NOMO-1 treated with dmso at 0.1 percent for 144 hours (cell line): Measurements from ENCODE around the gene MCTP1.
"Not testable (repeated sequence)": the region's sequence is repeated elsewhere in the genome, so short reads cannot be mapped to it uniquely, and the experiment has no call there.

Experiments
- DNase-seq: peaks from one replicate; lab custom pipeline; 2025; ENCODE audit not compliant: unreplicated experiment; lab: John Stamatoyannopoulos, UW

Gene MCTP1

DNA sequence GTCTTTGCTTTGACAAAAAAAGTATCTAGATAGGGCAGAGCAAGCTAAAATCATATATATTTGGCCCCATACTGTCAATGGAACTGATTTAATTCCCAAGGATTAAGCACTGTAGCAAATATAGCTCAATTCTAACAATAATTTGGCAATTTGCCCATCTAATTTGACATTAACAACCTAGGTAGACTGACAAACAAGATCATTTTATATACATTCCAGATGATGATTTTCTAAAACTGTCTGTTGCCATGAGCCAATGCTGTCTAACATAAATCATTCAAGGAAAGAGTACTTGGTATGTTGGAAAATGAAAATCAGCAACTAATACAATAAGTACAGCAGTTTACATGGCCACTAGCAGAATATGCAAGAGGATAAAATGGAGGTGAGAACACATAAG lies 32.1 kb downstream of the MCTP1 start:
- DNase-seq, result no peak

DNA sequence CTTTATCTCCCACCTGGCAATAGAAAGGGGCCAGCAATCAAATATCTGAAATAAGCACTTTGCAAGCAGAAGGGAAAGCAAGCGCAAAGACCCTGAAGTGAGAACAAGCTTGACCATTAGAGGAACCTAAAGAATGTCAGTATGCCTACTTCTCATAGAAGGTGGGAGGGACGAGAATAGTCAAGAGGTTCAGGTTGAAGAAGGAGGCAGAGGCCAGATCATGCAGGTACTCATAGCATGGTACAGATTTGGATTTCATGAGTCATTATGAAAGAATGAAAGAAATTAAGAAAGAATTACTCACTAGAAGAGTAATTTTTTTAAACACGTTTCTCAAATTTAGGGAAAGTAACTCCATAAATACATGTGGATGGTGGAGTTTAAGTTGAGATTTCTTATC lies 33.7 kb downstream of the MCTP1 start:
- DNase-seq, result no peak

DNA sequence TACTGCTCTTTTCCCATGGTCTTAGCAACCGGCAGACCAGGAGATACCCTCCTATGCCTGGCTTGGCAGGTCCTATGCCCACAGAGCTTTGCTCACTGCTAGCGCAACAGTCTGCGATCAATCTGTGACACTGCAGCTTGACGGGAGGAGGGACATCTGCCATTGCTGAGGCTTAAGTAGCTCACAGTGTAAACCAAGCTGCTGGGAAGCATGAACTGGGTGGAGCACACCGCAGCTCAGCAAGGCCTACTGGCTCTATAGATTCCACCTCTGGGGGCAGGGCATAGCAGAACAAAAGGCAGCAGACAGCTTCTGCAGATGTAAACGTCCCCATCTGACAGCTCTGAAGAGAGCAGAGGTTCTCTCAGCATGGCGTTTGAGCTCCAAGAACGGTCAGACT lies 40.4 kb downstream of the MCTP1 start:
- no peak for DNase-seq

DNA sequence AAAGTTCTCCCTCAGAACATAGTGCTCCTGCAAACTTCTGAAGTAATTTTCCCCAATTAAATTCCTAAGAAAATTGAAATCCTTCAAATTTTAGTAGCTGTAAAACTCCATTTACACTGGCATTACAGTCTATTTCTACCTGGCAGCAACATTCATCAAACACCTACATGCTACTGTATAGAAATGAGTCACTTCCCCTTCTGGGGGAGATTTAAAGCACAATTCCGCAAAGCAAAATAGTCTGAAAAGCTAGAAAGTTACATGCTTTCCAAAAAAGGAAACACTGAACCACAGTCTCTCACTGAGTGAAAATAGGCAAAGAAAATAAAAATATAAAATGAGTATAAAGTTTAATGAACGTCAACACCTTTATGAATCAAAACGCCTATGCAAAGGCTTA lies 43.3 kb downstream of the MCTP1 start:
- DNase-seq, result peak; percentile 8

DNA sequence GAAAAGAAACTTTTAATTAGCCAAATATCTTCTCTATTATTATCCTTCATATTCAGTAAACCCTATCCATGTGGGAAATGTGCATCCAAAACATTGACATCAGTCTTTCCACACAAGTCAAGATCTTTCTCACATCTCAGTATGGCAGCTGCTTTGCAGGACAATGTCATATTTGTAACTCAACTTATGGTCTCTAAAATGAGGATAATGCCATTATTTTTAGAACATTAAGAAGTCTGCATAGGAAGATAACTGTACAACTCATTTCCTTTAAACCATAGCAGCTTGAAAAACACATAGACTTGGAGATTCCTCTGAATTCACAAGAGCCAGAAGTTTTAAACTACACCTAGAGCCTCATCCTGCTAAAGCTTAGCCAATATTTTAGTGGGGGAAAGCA lies 43.7 kb downstream of the MCTP1 start:
- no peak for DNase-seq

DNA sequence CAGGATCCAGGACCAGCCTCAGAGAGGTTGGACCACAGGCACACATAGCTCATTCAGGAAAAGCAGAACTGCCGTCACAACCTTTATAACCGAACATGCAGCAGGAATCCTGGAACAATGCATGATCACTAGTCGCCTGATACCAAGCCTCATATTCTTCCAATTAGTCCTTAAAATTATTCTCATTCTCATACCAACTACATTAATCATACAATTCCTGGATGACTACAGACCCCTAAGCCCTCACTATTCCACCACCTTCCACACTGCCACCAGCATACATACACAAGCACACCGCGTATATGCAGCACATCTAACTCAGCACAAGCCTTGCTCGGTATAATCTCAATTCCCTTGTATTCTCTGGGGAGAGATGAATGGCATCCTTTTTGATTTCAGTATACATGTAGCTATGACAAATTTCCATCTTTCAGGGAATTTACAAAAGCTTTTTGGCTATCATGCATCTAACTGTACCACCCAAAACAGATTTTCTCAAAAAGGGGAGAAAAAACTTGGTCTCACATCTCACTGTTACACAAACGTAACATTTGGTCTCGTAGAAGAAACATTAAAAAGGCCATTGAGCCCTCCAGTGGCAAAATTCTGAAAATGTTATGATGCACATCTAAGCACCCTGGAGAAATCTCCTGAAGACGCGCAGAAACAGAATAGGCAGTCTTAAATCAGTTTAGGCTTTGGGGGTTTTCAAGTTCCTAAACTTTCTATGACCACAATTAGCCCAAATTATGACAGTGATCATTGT lies 46.2 kb downstream of the MCTP1 start:
- no peak for DNase-seq

DNA sequence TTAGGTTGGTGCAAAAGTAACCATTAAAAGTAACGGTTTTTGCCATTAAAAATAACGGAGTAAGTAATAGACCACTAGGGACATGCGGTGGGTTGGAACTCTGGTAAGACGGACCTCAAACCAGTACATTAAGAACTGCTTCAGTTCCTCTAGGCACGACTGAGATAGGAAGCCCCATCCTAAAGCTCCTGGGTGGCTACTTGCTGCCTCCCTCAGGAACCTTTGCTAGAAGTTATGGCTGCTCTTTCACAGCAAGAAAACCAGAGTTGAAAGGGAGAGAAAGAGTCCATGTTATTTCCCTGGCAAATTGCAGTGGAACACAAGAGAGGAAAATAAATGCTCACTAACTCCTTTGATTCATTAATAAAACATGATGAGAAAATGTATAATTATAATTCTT lies 47.6 kb downstream of the MCTP1 start:
- no peak for DNase-seq

DNA sequence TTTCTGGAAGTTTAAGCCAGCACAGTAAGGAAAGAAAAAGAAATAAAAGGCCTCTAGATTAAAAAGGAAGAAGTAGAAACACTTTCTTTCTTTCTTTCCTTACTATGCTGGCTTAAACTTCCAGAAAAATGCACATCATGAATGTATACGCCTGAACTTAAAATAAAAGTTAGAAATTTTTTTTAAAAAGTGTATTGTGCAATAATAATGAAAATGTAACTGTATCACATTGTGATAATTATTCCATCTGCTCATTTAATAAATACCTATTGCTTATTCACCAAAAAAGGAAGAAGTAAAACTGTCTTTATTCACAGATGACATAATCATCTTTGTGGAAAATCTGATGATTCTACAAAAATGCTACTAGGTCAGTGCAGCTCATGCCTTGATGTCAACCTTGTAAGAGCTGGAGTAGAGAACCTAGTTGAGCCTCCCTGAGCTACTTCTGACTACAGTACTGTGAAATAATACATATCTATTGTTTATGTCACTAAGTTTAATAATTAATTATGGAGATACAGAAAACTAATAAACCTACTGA lies 49.4 kb downstream of the MCTP1 start:
- no peak for DNase-seq

DNA sequence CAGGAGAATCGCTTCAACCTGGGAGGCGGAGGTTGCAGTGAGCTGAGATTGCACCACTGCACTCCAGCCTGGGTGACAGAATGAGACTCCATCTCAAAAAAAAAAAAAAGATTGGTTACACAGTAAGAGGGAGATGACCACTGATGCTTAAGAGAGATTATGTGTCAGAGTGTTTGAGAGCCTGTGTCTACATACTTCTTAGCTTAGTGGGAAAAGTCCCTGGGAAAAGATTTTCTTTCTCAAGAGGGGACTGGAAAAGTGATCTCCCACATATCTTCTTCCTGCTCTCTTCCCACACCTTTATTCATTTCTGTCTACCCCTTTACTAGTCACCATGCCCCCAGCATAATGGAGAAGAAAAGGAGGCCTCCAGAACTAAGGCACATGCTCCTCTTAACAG lies 55.2 kb downstream of the MCTP1 start:
- no peak for DNase-seq

DNA sequence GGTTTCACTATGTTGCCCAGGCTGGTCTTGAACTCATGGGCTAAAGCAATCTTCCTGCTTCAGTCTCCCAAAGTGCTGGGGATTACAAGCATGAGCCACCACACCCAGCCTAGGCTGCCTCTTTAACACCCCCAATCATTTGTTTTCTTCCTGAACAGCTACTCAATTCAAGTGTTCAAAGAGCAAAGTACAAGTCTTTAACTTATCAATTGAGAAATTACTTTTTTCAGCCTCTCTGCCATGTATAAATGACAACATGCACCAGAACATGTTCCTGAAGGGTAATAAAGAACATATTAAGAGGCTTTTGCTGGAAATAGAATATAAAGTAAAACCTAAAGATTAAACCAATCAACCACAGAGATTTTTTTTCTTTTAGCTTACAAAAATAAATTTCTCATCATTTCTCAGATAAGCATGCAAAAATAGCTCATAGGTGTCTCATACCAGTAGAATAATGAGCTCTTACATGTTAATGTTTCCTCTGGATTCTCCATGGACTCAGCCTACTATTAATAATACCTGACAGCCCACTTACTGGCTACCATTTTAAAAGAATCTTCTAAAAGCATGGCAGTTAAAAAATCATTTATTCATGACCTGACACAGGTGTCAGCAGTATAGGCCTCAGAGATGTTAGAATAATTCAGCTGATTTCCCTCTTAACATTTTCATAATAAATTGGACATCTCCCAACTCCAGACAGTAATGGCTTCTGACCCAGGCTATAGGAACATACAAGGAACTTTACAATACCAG lies 60.0 kb downstream of the MCTP1 start:
- DNase-seq, result no peak

DNA sequence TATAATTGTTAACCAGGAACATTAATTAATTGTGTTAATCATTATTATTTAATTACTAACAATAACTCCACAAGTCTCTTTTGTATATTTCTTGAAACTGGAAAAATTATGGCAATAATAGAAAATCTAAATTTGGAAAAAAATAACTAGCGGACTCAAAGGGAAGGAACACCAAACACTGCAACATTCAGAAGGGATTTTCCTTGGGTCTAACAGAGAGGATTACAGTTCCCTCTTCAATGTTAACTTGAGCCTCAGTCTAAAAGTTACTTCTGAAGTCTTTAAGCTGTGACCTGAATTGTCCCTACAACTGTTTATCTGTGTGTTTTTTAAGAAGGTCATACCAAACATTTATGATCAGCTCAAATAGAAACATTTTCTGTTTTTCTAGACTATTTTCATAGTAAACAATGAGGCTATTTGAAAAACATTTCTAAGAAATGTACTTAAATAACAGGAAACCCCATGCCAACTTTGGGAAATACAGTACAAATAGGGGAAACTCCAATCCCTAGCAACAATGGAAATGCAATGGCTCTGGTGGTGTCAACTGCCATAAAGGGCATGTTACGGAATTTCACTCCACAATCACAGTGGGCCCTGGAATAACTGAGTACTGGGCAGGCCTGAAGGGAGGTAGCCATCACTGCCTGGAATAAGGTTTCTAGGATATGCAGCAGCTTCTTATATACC lies 61.2 kb downstream of the MCTP1 start:
- DNase-seq, result no peak

DNA sequence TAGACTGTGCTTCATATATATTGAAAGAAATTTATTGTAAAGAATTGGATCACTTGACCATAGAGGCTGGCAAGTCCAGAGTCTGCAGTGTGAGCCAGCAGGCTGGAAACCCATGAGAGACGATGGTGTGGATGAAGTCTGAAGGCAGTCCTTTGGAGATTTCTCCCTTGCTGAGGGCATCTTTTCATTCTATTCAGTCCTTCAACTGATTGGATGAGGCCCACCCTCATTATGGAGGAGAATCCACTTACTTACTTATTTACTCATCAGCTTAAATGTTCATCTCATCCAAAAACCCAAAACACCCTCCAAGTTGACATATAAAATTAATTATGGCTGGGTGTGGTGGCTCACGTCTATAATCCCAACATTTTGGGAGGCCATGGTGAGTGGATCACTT lies 62.1 kb downstream of the MCTP1 start:
- no peak for DNase-seq

DNA sequence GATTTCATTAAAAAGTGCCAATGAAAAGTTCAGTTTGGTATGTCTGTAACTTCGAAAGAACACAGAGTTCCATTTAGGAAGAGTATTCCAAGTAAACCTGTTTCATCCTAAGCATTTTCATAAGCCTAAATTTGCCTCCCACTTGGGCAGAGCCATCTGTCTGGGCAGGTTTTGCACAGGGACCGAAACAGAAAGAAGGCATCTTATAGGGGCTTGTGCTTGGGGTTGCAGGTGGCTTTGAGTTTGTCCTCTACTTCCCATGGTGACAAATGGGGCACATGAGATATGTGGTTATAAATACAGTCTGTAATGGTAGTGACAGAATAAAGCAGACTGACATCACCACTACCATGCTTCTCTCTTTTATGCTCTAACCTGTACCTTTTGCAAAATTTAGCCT lies 63.7 kb downstream of the MCTP1 start:
- no peak for DNase-seq

DNA sequence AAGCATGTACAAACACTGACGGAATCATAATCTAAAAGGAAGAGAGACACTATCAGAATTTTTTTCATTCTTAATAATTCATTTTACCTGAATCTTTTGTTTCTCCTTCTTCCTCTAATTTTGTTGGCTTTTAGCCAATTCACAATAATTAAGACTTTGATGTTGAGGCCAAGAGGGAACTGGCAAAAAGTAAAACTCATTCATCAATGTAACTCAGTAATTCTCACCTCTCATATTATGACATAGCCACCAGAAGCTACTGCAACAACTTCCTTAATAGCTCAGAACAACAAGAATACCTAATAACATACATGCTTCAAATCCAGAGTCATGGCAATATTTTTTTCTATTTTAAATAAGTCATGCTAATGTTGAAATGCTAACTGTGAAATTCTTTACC lies 64.5 kb downstream of the MCTP1 start:
- no peak for DNase-seq

DNA sequence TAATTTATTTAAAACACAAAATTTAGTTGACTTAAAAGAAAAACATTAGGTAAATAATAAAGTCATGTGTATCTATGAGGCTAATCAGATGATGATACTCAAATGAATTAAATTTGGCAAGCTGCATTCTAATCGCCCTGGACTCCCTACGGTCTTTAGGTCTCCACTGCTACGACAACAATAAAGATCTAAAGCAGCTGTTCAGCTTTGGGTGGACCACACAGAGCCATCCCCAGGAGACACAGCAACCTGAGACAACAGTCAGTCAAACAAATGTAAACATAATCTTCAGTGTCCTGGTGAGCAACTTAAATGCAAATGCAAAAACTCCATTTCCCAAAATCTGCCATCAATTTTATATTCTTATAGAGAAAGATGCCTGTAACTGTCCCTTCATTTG lies 65.5 kb downstream of the MCTP1 start:
- no peak for DNase-seq

DNA sequence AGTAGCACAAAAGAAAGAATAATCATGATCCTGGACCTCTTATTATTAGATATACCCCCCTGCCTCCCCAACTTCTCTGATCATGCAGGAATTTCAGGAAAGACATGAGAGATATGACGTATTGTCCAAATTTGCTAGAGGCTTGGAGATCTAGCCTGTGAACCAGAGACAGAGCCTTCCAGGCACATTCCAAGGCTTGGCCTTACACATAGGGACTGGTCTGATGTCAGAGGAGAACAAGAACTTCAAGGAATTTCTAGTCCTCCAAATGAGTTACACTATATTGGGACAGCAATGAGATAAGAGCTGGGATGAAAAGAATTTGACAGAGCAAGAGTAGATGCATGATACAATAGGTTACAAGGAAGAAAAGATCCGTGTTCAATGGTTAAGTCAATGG lies 67.0 kb downstream of the MCTP1 start:
- no peak for DNase-seq

DNA sequence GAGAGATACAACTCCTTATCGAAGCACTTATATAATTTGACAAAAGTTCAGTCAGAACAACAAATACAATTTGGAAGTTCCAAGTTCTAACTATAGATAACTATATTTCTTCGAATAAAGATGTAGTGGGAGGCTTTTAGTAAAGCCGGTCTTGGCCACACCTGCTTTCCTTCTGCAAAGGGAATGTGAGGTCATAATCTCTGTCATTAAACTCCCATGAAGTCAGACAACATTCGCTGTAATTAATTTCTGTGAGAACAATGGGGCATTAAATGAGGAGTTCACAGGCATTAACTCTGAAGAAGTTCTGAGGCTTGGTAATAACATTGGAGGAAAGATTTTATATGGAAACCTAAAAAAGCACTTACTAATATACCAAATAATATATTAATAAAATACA lies 67.5 kb downstream of the MCTP1 start:
- no peak for DNase-seq

DNA sequence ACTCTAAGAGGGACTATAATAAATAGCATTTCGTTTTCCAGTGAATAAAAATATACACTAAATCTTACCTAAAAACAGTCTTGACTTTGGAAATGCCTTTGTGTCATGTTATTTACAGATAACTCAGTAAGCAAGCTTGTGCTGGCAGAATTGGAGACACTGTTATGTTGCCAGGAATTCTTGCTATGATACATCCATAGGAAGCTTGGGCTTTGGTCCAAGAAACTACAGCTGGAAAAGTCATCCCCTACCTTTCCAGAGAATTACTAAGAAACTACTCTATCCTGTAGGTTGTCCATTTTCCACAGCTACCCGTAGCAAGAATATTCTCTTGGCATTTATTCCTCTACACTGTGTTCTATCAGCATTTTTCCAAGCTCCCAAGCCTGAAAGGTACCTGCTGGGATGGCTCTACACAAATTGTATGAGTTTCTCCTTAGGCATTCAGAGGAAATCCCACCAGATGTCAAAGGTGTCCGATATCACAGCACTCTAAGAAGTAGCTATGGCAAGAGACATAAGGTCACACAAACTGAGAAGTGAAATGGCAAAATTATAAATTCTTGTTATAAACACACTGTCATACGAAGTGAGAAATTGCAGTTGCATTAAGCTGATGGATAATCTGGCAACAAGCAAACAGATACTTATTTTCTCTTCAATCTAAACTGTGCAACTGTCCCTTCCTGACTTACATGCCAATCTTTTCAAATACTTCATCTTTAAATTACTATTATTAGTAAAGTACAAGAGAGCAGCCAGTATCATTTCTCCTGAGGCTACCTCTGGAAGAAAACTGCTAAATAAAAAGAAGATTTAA lies 68.5 kb downstream of the MCTP1 start:
- DNase-seq, result no peak

DNA sequence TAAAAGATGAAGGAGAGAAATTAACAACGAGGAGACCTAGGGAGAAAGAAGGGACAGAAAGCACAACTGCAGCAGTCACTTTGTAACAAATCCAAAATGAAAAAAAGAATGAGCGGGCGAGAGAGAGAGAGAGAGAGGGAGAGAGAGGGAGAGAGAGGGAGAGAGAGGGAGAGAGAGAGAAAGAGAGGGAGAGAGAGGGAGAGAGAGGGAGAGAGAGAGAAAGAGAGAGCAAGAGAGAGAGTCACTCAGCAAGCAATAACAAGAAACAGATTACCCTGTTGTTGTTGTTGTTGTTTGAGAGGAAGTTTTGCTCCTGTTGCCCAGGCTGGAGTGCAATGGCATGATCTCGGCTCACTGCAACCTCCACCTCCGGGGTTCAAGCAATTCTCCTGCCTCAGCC lies 77.1 kb downstream of the MCTP1 start:
- not testable (repeated sequence) for DNase-seq

DNA sequence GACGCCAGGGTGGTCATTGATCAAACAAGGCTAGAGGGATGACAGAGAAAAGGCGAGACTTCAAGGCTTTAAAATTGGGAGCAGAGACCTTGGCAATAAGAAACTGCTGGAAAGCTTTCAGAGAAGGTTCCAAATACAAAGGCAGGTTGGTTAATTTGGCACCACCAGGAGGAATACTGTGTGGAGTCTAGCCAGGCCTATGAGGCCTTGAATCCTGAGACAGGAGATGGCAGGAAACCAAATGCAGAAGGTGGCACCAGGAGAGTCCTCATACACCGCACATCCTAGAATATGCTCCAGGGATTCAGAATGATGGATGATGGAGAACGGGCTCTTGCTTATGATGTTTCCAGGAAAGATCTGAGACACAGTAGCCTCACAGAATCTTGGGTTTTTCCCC lies 90.0 kb downstream of the MCTP1 start:
- no peak for DNase-seq

DNA sequence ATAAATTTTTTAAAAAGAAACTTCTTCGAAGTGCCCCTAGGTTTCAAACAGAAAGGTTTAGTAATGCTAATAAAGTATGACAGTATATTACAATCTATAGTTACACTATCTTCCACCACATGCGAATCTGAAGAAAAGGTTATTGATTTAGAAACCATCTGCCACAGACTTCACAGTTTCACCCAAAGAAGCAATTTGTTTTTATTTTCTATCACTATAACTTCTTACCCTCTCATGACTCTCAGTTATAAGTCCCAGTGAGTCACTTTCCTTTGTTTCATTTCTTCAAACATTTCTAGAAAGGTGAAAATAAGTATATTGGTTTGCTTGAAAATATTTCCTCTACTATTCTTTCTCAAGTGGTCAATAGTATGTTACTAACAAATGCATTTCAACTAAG lies 93.6 kb downstream of the MCTP1 start:
- no peak for DNase-seq
